OCI-LY1 (cell line): Measurements from ENCODE around the gene GLRA2.

Experiments used
- H2AFZ ChIP-seq: fragments of 200-600 bp; sonication (generic), shearing (Covaris generic); 2 replicates; pipeline ENCODE4 v1.6.0; 2014; ENCODE audit warnings: antibody characterized with exemption, mild to moderate bottlenecking, low read length
- H3F3A ChIP-seq: fragments of 200-600 bp; sonication (generic), shearing (Covaris generic); 2 replicates; pipeline ENCODE4 v1.6.0; 2014; ENCODE audit warnings: mild to moderate bottlenecking, antibody characterized with exemption, low read length, moderate library complexity; ENCODE audit not compliant: insufficient read depth
- H3K27ac ChIP-seq: fragments of 200-600 bp; sonication (generic); 2 replicates; pipeline ENCODE4 v1.5.1; 2014; ENCODE audit warnings: low read length, mixed run types, mild to moderate bottlenecking, low read depth; ENCODE audit not compliant: poor library complexity, severe bottlenecking
- H3K27me3 ChIP-seq: fragments of 200-600 bp; sonication (generic); 2 replicates; pipeline ENCODE4 v1.6.0; 2014; ENCODE audit warnings: antibody characterized with exemption, mild to moderate bottlenecking, low read length, moderate library complexity; ENCODE audit not compliant: insufficient read depth
- H3K36me3 ChIP-seq: fragments of 200-600 bp; sonication (generic); 2 replicates; pipeline ENCODE4 v1.6.1; 2014; ENCODE audit warnings: mild to moderate bottlenecking, antibody characterized with exemption, low read length, moderate library complexity, mixed read lengths; ENCODE audit not compliant: insufficient read depth
- H3K4me1 ChIP-seq: fragments of 200-600 bp; sonication (generic); 2 replicates; pipeline ENCODE4 v1.5.1; 2014; ENCODE audit warnings: mild to moderate bottlenecking, low read length, moderate library complexity; ENCODE audit not compliant: insufficient read depth, severe bottlenecking
- H3K4me2 ChIP-seq: fragments of 200-600 bp; sonication (generic), shearing (Covaris generic); 2 replicates; pipeline ENCODE4 v1.6.1; 2014; ENCODE audit warnings: low read length
- H3K4me3 ChIP-seq: fragments of 200-600 bp; sonication (generic); 2 replicates; pipeline ENCODE4 v1.5.1; 2014; ENCODE audit warnings: low read length, low read depth, mild to moderate bottlenecking, mixed read lengths; ENCODE audit not compliant: poor library complexity, severe bottlenecking
- H3K79me2 ChIP-seq: fragments of 200-600 bp; shearing (Covaris generic); 2 replicates; pipeline ENCODE4 v1.6.1; 2016; ENCODE audit warnings: mixed run types, low read length, mixed read lengths; ENCODE audit not compliant: insufficient read depth
- H3K9ac ChIP-seq: fragments of 200-600 bp; sonication (generic), shearing (Covaris generic); 2 replicates; pipeline ENCODE4 v1.6.1; 2014; ENCODE audit warnings: mild to moderate bottlenecking, low read length, mixed read lengths
- H3K9me2 ChIP-seq: fragments of 200-600 bp; sonication (generic), shearing (Covaris generic); 2 replicates; pipeline ENCODE4 v1.6.1; 2014; ENCODE audit warnings: low read depth, mild to moderate bottlenecking, low read length, mixed read lengths
- H3K9me3 ChIP-seq: fragments of 200-600 bp; shearing (Covaris generic); 2 replicates; pipeline ENCODE4 v1.6.1; 2014; ENCODE audit warnings: low read length, mixed read lengths
- H4K20me1 ChIP-seq: fragments of 200-600 bp; sonication (generic), shearing (Covaris generic); 2 replicates; pipeline ENCODE4 v1.6.0; 2016; ENCODE audit warnings: mild to moderate bottlenecking, low read length; ENCODE audit not compliant: insufficient read depth
- CTCF ChIP-seq: fragments of 200-600 bp; sonication (generic), shearing (Covaris generic); IDR thresholded peaks from 2 replicates; pipeline ENCODE4 v1.5.1; 2017; ENCODE audit warnings: mild to moderate bottlenecking, antibody characterized with exemption, low read length, moderate library complexity, mixed read lengths
- EZH2 ChIP-seq: fragments of 200-600 bp; sonication (generic), shearing (Covaris generic); IDR thresholded peaks from 2 replicates; pipeline ENCODE4 v1.8.0; 2017; ENCODE audit warnings: borderline replicate concordance, mixed run types, mild to moderate bottlenecking, antibody characterized with exemption, low read length, moderate library complexity, mixed read lengths

The GLRA2 gene

GRCh38 chrX:14670819-14671218, 141.5 kb downstream of the GLRA2 start:
- H4K20me1 ChIP-seq, result no peaks in the 10 kb centered on the region
- TF ChIP-seq CTCF (no peak), EZH2 (no peak)
- H3K9me3 ChIP-seq, result no peaks in the 10 kb centered on the region
- no peak overlapping the region for H3K27ac ChIP-seq
- H2AFZ ChIP-seq, result no peak overlapping the region
- no peaks in the 10 kb centered on the region for H3K36me3 ChIP-seq
- H3K79me2 ChIP-seq, result no peaks in the 10 kb centered on the region
- H3K4me3 ChIP-seq, result no peak overlapping the region
- H3K4me1 ChIP-seq, result no peaks in the 10 kb centered on the region
- no peaks in the 10 kb centered on the region for H3K27me3 ChIP-seq
- H3K9ac ChIP-seq, result no peak overlapping the region
- H3F3A ChIP-seq, result no peaks in the 10 kb centered on the region
- H3K4me2 ChIP-seq, result no peak overlapping the region
- no peaks in the 10 kb centered on the region for H3K9me2 ChIP-seq

GRCh38 chrX:14672611-14673172, 143.4 kb downstream of the GLRA2 start:
- Histone ChIP-seq H3K9ac (no peak overlapping the region), H3F3A (no peaks in the 10 kb centered on the region), H3K27me3 (no peaks in the 10 kb centered on the region), H3K4me2 (no peak overlapping the region), H3K4me3 (no peak overlapping the region), H3K9me2 (no peaks in the 10 kb centered on the region), H3K36me3 (no peaks in the 10 kb centered on the region), H3K9me3 (no peaks in the 10 kb centered on the region), H3K27ac (no peak overlapping the region), H4K20me1 (no peaks in the 10 kb centered on the region), H2AFZ (no peak overlapping the region), H3K79me2 (no peaks in the 10 kb centered on the region), H3K4me1 (no peaks in the 10 kb centered on the region)
- TF ChIP-seq EZH2, result no peak
- no peak for TF ChIP-seq CTCF

- Histone ChIP-seq H3K9me2 (no peaks in the 10 kb centered on the region), H3K9me3 (no peaks in the 10 kb centered on the region), H3K36me3 (no peaks in the 10 kb centered on the region), H3K79me2 (no peaks in the 10 kb centered on the region), H3K4me3 (no peak overlapping the region), H3K4me1 (no peaks in the 10 kb centered on the region), H3K27me3 (no peaks in the 10 kb centered on the region), H3K9ac (no peak overlapping the region), H3K27ac (no peak overlapping the region), H2AFZ (no peak overlapping the region), H3F3A (no peaks in the 10 kb centered on the region), H3K4me2 (no peak overlapping the region), H4K20me1 (no peaks in the 10 kb centered on the region)
- TF ChIP-seq CTCF, result no peak
- TF ChIP-seq EZH2, result no peak
Measured at GRCh38 chrX:14673236-14673635, 143.9 kb downstream of the GLRA2 start.
